HEK293 (cell line): ENCODE data around the gene EVL.

Experiments used
- CTCF ChIA-PET: fragments of 350-600 bp; formaldehyde crosslinking; extraction: SDS; loops from one replicate; lab custom pipeline; 2021; ENCODE audit warnings: antibody characterized with exemption; lab: Yijun Ruan, JAX
- POLR2A ChIA-PET: fragments of 300-600 bp; formaldehyde crosslinking; extraction: SDS; loops from one replicate; lab custom pipeline; 2020; ENCODE audit warnings: antibody characterized with exemption, inconsistent platforms; lab: Yijun Ruan, JAX
- H3K27ac ChIP-seq: fragments of 200-500 bp; sonication (Bioruptor generic); 2 replicates; pipeline ENCODE4 v1.5.1; 2014; ENCODE audit warnings: low read depth, low read length, control low read depth, inconsistent platforms; ENCODE audit errors: extremely low read depth
- H3K36me3 ChIP-seq, 2 experiments: fragments of 200-500 bp in 1 of 2; sonication (Bioruptor generic) in 1 of 2; 1 replicate in 1 of 2; 2 replicates in 1 of 2; pipeline ENCODE4 v1.5.1; 2014 to 2017; ENCODE audit warnings: inconsistent platforms in 2 of 2, low read length in 2 of 2; ENCODE audit not compliant: control insufficient read depth in 2 of 2, insufficient read depth in 1 of 2
- H3K4me1 ChIP-seq: fragments of 200-500 bp; sonication (Bioruptor generic); 2 replicates; pipeline ENCODE4 v1.5.1; 2014; ENCODE audit warnings: mild to moderate bottlenecking, low read length, inconsistent platforms; ENCODE audit not compliant: control insufficient read depth, insufficient read depth
- H3K4me3 ChIP-seq: 2 replicates; pipeline ENCODE4 v1.5.1; 2011; ENCODE audit warnings: low read depth, mild to moderate bottlenecking, control low read depth, low read length, moderate library complexity
- H3K9me3 ChIP-seq: fragments of 200-500 bp; sonication (Bioruptor generic); 2 replicates; pipeline ENCODE4 v1.5.1; 2014; ENCODE audit warnings: low read depth, low read length, inconsistent platforms; ENCODE audit not compliant: control insufficient read depth, insufficient read depth
- FEZF1 ChIP-seq: fragments of 450-650 bp; formaldehyde crosslinking; IDR thresholded peaks from 2 replicates; pipeline ENCODE4 v1.5.1; 2016; ENCODE audit warnings: missing biosample characterization, missing genetic modification characterization
- GLIS1 ChIP-seq: fragments of 450-650 bp; formaldehyde crosslinking; IDR thresholded peaks from 2 replicates; pipeline ENCODE4 v1.5.1; 2016; ENCODE audit warnings: missing biosample characterization, missing genetic modification characterization
- HOXD13 ChIP-seq: sonication (generic); formaldehyde crosslinking; IDR thresholded peaks from 2 replicates; pipeline ENCODE4 v1.8.0; 2022; ENCODE audit warnings: missing genetic modification reagents, borderline replicate concordance
- PRDM1 ChIP-seq: fragments of 450-650 bp; formaldehyde crosslinking; IDR thresholded peaks from 2 replicates; pipeline ENCODE4; 2016; ENCODE audit warnings: missing biosample characterization, missing genetic modification characterization
- PRDM10 ChIP-seq: fragments of 450-650 bp; formaldehyde crosslinking; IDR thresholded peaks from 2 replicates; pipeline ENCODE4 v1.5.1; 2016; ENCODE audit warnings: missing biosample characterization, missing genetic modification characterization
- SP2 ChIP-seq: fragments of 450-650 bp; formaldehyde crosslinking; IDR thresholded peaks from 2 replicates; pipeline ENCODE4 v1.5.1; 2016; ENCODE audit warnings: missing biosample characterization, missing genetic modification characterization
- SP3 ChIP-seq: fragments of 450-650 bp; formaldehyde crosslinking; IDR thresholded peaks from 2 replicates; pipeline ENCODE4 v1.5.1; 2016; ENCODE audit warnings: missing biosample characterization, missing genetic modification characterization
- ZBTB48 ChIP-seq: fragments of 450-650 bp; formaldehyde crosslinking; IDR thresholded peaks from 2 replicates; pipeline ENCODE4 v1.5.1; 2016; ENCODE audit warnings: missing biosample characterization, missing genetic modification characterization
- ZFHX2 ChIP-seq: fragments of 450-650 bp; formaldehyde crosslinking; conservative IDR thresholded peaks from 2 replicates; pipeline ENCODE4 v1.5.1; 2016; ENCODE audit warnings: missing biosample characterization, missing genetic modification characterization
- ZNF132 ChIP-seq: fragments of 450-650 bp; formaldehyde crosslinking; IDR thresholded peaks from 2 replicates; pipeline ENCODE4 v1.5.1; 2017; ENCODE audit warnings: missing biosample characterization, missing genetic modification characterization, borderline replicate concordance
- ZNF138 ChIP-seq: fragments of 450-650 bp; formaldehyde crosslinking; IDR thresholded peaks from 2 replicates; pipeline ENCODE4 v1.5.1; 2016; ENCODE audit warnings: missing biosample characterization, missing genetic modification characterization, borderline replicate concordance
- ZNF140 ChIP-seq: fragments of 450-650 bp; formaldehyde crosslinking; IDR thresholded peaks from 2 replicates; pipeline ENCODE4 v1.5.1; 2016; ENCODE audit warnings: missing biosample characterization, missing genetic modification characterization
- ZNF155 ChIP-seq: fragments of 450-650 bp; formaldehyde crosslinking; IDR thresholded peaks from 2 replicates; pipeline ENCODE4 v1.5.1; 2016; ENCODE audit warnings: missing biosample characterization, missing genetic modification characterization
- ZNF18 ChIP-seq: fragments of 450-650 bp; formaldehyde crosslinking; IDR thresholded peaks from 2 replicates; pipeline ENCODE4 v1.5.1; 2016; ENCODE audit warnings: missing biosample characterization, missing genetic modification characterization
- ZNF2 ChIP-seq: fragments of 450-650 bp; formaldehyde crosslinking; IDR thresholded peaks from 2 replicates; pipeline ENCODE4 v1.5.1; 2016; ENCODE audit warnings: missing biosample characterization, missing genetic modification characterization
- ZNF211 ChIP-seq: fragments of 450-650 bp; formaldehyde crosslinking; IDR thresholded peaks from 2 replicates; pipeline ENCODE4 v1.5.1; 2016; ENCODE audit warnings: low read depth, missing biosample characterization, missing genetic modification characterization
- ZNF26 ChIP-seq: fragments of 450-650 bp; formaldehyde crosslinking; IDR thresholded peaks from 2 replicates; pipeline ENCODE4 v1.5.1; 2016; ENCODE audit warnings: missing biosample characterization, missing genetic modification characterization
- ZNF266 ChIP-seq: fragments of 450-650 bp; formaldehyde crosslinking; IDR thresholded peaks from 2 replicates; pipeline ENCODE4 v1.5.1; 2016; ENCODE audit warnings: missing biosample characterization, missing genetic modification characterization, low read depth
- ZNF350 ChIP-seq: fragments of 450-650 bp; formaldehyde crosslinking; IDR thresholded peaks from 2 replicates; pipeline ENCODE4 v1.5.0; 2017; ENCODE audit warnings: missing biosample characterization, mild to moderate bottlenecking, missing genetic modification characterization
- ZNF426 ChIP-seq: fragments of 450-650 bp; formaldehyde crosslinking; IDR thresholded peaks from 2 replicates; pipeline ENCODE4 v1.5.1; 2017; ENCODE audit warnings: missing biosample characterization, missing genetic modification characterization, mild to moderate bottlenecking, inconsistent platforms, moderate library complexity
- ZNF473 ChIP-seq: fragments of 450-650 bp; formaldehyde crosslinking; IDR thresholded peaks from 2 replicates; pipeline ENCODE4 v1.5.1; 2017; ENCODE audit warnings: missing biosample characterization, missing genetic modification characterization
- ZNF514 ChIP-seq: fragments of 450-650 bp; formaldehyde crosslinking; IDR thresholded peaks from 2 replicates; pipeline ENCODE4 v1.5.1; 2016; ENCODE audit warnings: missing biosample characterization, missing genetic modification characterization
- ZNF544 ChIP-seq: fragments of 450-650 bp; formaldehyde crosslinking; IDR thresholded peaks from 2 replicates; pipeline ENCODE4 v1.5.0; 2017; ENCODE audit warnings: missing biosample characterization, missing genetic modification characterization
- ZNF626 ChIP-seq: fragments of 450-650 bp; sonication (Bioruptor Pico); formaldehyde crosslinking; IDR thresholded peaks from 2 replicates; pipeline ENCODE4 v1.5.1; 2018; ENCODE audit warnings: missing biosample characterization, missing genetic modification characterization, inconsistent platforms
- ZNF692 ChIP-seq: fragments of 450-650 bp; formaldehyde crosslinking; IDR thresholded peaks from 2 replicates; pipeline ENCODE4 v1.5.1; 2016; ENCODE audit warnings: missing biosample characterization, missing genetic modification characterization
- TF ChIP-seq, protein P1 (sequence below): fragments of 450-650 bp; formaldehyde crosslinking; IDR thresholded peaks from 2 replicates; pipeline ENCODE4 v1.5.1; 2016; ENCODE audit warnings: missing biosample characterization, missing genetic modification characterization

The EVL gene

GRCh38 chr14:100173353-100173752 lies 108.1 kb downstream of the EVL start:
- no peaks in the 10 kb centered on the region for H3K36me3 ChIP-seq
- ChIA-PET CTCF (interaction anchor here (0.6 to 1.6 kb wide), 3 partner anchors 18 to 113 kb away, joined by 3 to 4 read pairs (median 3); no protein-coding TSS in a partner anchor), POLR2A (no interaction called here)
- no peak overlapping the region for H3K4me3 ChIP-seq
- no peaks in the 10 kb centered on the region for H3K9me3 ChIP-seq
- no peak overlapping the region for H3K27ac ChIP-seq
- no peaks in the 10 kb centered on the region for H3K4me1 ChIP-seq
- TF ChIP-seq ZNF473 (tag by site-specific recombination): no peak
- TF ChIP-seq ZNF155 (tag by site-specific recombination): no peak
- TF ChIP-seq ZNF514 (tag by site-specific recombination): no peak
- no peak for TF ChIP-seq ZNF140 (tag by site-specific recombination)
- no peak for TF ChIP-seq HOXD13 (CRISPR knock-in tag)
- no peak for TF ChIP-seq ZNF626 (tag by site-specific recombination)
- TF ChIP-seq ZFHX2: no peak
- TF ChIP-seq ZNF2 (tag by site-specific recombination): no peak
- TF ChIP-seq SP2 (tag by site-specific recombination): no peak
- no peak for TF ChIP-seq ZNF138
- TF ChIP-seq ZNF426 (tag by site-specific recombination): no peak
- TF ChIP-seq PRDM1 (tag by site-specific recombination): no peak
- no peak for TF ChIP-seq ZNF350 (tag by site-specific recombination)
- TF ChIP-seq, protein P1, sequence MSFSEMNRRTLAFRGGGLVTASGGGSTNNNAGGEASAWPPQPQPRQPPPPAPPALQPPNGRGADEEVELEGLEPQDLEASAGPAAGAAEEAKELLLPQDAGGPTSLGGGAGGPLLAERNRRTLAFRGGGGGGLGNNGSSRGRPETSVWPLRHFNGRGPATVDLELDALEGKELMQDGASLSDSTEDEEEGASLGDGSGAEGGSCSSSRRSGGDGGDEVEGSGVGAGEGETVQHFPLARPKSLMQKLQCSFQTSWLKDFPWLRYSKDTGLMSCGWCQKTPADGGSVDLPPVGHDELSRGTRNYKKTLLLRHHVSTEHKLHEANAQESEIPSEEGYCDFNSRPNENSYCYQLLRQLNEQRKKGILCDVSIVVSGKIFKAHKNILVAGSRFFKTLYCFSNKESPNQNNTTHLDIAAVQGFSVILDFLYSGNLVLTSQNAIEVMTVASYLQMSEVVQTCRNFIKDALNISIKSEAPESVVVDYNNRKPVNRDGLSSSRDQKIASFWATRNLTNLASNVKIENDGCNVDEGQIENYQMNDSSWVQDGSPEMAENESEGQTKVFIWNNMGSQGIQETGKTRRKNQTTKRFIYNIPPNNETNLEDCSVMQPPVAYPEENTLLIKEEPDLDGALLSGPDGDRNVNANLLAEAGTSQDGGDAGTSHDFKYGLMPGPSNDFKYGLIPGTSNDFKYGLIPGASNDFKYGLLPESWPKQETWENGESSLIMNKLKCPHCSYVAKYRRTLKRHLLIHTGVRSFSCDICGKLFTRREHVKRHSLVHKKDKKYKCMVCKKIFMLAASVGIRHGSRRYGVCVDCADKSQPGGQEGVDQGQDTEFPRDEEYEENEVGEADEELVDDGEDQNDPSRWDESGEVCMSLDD (tag by site-specific recombination): no peak
- TF ChIP-seq PRDM10 (tag by site-specific recombination): no peak
- TF ChIP-seq ZNF132 (tag by site-specific recombination): no peak
- no peak for TF ChIP-seq ZNF266 (tag by site-specific recombination)
- no peak for TF ChIP-seq ZNF544 (tag by site-specific recombination)

DNA sequence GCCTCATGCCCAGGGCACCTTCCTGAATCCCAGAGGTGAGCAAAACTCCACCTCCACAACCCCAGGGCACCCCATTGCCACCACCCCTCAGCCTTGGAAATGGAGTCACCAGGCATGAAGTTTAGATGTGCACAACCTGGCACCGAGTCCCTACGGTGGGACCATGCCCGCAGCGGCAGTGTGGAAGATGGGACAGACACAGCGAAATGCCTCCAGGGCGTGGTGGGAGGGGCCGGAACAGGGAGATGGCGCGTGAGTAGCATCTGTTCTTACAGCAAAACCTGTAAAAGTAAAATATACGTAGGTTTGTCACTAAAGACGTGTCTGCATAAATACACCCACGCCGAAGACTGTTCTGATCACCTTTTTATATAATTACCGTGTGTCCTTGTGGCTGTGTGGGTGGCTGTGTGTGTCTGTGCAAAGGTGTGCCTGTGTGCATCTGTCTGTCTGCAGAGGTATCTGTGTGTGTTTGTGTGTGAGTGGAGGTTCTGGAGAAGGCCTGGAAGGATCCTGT lies 111.6 kb downstream of the EVL start:
- Histone ChIP-seq H3K27ac (no peak overlapping the region), H3K4me1 (no peaks in the 10 kb centered on the region), H3K4me3 (no peak overlapping the region), H3K36me3 (no peaks in the 10 kb centered on the region), H3K9me3 (no peaks in the 10 kb centered on the region)
- POLR2A ChIA-PET: no interaction called here
- no peak for TF ChIP-seq ZNF26
- no peak for TF ChIP-seq FEZF1 (tag by site-specific recombination)
- no peak for TF ChIP-seq SP3 (tag by site-specific recombination)
- no peak for TF ChIP-seq ZNF692
- 0 out of 2 replicates have a peak, but pooled peaks have one; percentile 25 for TF ChIP-seq ZFHX2
- no peak for TF ChIP-seq ZNF211
- TF ChIP-seq ZNF18 (tag by site-specific recombination): no peak
- no peak for TF ChIP-seq GLIS1 (tag by site-specific recombination)
- TF ChIP-seq ZBTB48: 0 out of 2 replicates have a peak, but pooled peaks have one; percentile 22
- CTCF ChIA-PET: no interaction called here
